Hematopoietic multipotent progenitor cell treated with erythropoietin and hydrocortisone succinate and interleukin-3 and kit ligand, for 15 days (in vitro differentiated cells): ENCODE data around the gene SLC25A42.

Experiments
- DNase-seq: peaks from one replicate; pipeline ENCODE4 v3.0.0-alpha.2; 2015; ENCODE audit warnings: low spot score

SLC25A42 gene

DNA sequence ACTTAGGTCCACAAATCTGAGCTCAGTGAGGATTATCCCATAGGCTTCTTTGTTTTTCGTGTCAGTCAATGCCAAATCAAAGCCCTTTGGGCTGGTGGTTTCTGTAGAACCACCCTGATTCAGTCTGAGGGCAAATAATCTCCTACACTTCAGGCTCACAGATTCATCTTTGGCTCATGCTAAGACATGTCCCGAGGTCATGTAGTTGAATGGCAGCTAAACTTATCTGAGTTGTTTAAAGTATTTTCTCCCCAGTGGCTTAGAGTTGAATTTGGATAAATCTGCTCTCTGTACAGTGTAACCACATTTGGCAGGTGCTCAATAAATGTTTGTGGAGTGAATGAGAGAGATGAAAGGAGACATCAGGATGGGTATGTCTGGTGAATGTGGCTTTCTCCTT, 13.1 kb upstream of the SLC25A42 start:
- DNase-seq, result no peak

DNA sequence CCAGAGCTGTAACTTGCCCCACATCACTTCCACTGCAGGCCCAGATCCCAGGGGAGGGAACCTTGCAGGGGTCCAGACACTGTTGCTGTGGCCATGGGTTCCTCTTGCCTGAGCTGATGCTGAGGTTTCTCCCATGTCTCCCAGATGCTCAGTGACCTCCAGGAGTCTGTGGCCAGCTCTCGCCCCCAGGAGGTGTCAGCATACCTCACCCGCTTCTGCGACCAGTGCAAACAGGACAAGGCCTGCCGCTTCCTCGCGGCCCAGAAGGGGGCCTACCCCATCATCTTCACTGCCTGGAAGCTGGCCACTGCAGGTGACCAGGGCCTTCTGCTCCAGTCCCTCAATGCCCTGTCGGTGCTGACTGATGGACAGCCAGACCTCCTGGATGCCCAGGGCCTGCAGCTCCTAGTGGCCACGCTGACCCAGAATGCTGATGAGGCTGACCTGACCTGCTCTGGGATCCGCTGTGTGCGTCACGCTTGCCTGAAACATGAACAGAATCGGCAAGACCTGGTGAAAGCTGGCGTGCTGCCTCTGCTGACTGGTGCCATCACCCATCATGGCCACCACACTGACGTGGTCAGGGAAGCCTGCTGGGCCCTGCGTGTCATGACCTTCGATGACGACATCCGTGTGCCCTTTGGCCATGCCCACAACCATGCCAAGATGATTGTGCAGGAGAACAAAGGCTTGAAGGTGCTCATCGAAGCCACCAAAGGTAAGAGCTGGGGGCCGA, 12.1 kb upstream of the SLC25A42 start:
- DNase-seq, result no peak

DNA sequence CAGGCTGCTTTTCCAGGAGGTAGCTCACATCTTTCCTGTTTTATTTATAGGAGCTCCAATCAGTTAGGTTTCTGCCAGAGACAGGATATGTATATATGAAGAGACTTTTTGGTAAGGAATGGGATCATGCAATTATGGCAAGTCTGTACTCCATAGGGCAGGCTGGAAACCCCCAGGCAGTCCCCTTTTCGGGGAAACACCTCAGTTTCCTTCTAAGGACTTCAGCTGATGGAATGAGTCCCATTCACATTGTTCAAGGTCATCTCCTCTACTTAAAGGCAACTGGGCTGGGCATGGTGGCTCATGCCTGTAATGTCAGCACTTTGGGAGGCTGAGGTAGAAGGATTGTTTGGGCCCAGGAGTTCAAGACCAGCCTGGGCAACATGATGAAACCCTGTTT, 10.9 kb upstream of the SLC25A42 start:
- DNase-seq, result no peak

DNA sequence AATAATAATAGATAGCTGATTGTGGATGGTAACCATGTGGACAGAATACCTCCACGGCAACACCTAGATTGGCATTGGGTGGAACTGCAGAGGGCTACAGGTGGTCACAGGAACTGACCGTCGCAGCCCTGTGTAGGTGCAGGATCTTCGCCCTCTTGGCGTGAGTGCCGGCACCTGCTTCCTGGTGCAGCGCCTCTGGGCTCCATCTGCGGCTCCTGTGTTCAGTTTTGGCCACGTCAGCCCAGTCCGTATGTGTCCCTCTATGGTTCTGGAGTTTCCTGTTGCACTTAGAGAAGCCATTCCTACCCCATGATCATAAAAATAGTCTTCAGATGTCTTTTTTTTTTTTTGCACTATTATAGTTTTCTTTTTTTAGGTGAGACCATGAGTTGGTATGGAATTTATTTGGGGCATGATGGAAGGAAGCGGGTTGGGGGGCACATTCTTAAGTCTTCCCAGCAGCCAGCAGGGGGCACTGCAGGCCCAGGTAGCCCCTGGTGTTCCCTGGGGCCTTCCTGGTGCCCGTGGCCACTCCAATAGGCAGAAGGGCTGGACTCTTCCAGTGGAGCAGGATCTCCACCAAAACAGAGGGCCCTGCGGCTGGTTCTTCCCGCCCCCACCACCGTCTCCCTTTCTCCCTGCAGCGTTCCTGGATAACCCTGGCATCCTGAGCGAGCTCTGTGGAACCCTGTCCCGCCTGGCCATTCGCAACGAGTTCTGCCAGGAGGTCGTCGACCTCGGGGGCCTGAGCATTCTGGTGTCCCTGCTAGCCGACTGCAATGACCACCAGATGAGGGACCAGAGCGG, 10.1 kb upstream of the SLC25A42 start:
- DNase-seq, result peak; percentile 82

DNA sequence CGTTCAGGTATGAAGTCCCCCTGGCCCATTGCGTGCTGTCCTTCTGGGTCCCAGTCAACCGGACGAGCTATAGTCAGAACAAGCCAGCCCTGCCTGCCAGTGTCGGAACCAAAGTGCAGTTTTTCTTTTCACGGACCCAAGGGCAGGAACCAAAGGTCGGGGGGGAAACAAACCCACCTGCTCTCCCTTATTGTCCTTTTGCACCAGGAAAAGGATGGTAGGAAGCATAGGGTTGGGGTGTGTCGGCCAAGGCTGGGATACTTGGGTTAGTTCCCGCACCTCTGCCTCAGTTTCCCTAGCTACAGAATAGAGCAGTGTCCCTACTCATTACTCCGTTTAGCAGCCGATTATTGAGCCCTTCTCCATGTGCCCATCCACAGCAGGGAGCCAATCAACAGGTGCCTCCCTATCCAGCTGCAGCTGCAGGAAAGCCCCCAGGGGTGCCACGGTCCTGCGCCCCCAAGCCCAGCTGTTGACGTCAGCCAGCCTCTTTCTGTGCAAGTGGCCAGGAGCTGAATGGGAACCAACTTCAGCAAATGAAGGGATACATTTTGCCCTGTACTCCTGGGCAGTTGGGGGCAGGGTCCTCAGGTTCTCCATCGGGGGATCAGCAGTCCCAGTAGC, 9.4 kb upstream of the SLC25A42 start:
- DNase-seq, result no peak

DNA sequence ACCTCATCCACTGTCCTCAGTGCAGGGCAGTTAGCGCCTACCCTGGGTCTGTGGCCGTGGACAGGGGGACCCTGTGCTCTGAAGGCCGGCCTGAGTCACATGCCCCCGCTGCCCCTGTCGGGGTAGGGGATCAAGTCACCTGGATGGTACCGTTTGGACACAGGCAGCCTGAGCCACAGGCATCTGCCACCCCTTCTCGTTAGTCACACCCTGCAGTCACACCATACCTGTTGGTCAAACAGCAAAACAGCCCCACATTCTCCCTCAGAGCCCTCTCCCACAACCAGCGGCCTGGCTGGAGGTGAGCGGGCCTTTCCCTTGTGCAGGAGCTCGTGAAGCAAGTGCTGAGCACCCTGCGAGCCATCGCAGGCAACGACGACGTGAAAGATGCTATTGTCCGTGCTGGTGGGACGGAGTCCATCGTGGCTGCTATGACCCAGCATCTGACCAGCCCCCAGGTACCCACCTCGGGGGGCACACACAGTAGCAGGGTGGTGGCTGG, 8.8 kb upstream of the SLC25A42 start:
- DNase-seq, result no peak

DNA sequence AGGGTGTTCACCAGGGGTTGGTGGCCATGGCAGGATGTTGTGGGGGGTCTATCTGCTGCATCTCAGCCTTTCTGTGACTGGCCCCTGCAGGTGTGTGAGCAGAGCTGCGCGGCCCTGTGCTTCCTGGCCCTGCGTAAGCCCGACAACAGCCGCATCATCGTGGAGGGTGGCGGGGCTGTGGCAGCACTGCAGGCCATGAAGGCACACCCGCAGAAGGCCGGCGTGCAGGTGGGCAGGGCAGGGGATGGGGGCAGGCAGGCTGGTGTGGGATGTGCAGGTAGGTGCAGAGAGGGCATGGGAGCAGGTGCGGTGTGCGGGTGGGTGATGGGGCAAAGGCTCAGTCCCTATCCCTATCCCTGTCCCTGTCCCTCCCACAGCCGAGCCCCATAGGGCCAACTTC, 8.1 kb upstream of the SLC25A42 start:
- no peak for DNase-seq

DNA sequence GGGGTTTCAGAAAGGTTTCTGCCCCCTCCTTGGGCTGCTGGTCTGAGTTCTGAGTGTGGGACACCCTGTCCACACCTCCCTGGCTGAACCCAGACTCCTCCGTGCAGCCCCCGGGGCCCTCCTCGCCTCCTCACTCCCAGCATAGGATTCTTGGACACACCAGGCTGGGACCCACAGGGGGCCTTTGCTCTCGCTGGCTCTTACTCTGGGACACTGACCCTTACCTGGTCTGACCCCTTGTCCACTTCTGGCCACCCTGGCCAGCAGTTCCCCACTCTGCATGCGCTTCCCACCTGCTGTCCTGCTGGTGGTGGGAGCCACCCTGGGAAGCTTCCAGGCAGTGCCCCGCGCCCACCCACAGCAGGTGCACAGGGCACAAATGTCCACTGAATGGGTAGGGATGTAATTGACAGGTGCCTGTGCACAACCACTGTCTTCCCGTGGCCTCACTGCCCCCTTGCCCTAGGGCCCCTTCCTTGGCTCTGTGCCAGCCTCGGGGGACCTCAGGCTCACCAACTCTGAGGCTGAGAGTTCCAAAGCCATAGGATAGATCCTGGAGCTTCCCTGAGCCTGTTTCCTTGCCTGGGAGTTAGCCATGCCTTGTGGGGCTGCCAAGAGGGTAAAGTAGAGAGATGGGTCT, 7.0 kb upstream of the SLC25A42 start:
- DNase-seq, result no peak

DNA sequence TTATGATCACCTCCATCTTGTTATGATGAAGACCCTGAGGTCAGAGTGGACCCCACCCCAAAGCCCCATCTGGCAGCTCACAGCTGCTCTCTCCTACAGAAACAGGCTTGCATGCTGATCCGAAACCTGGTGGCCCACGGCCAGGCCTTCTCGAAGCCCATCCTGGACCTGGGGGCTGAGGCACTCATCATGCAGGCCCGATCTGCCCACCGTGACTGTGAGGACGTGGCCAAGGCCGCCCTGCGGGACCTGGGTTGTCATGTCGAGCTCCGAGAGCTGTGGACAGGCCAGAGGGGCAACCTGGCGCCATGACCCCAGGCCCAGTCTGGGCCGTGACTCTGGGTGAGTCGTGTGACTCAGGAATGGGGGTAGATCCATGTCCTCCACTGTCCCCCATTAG, 6.5 kb upstream of the SLC25A42 start:
- no peak for DNase-seq

DNA sequence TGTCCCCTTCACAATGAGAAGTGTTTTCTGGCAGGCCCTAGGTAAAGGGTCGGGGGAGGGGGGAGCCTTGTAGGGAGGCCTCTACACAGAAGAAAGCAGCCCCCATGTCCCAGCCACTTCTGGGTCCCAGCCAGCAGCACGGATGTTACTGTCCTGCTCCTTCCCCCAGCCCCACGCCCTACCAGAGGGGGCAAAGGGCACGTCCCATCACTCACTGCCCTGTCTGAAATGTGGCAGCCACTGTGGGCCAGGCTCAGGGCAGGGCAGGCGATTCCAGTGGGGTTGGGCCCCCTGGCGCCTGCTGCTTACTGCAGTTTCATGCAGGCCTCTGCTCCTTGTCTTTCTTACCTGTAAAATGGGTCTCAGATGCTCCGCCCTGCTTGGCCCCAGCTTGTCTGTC, 6.1 kb upstream of the SLC25A42 start:
- no peak for DNase-seq

DNA sequence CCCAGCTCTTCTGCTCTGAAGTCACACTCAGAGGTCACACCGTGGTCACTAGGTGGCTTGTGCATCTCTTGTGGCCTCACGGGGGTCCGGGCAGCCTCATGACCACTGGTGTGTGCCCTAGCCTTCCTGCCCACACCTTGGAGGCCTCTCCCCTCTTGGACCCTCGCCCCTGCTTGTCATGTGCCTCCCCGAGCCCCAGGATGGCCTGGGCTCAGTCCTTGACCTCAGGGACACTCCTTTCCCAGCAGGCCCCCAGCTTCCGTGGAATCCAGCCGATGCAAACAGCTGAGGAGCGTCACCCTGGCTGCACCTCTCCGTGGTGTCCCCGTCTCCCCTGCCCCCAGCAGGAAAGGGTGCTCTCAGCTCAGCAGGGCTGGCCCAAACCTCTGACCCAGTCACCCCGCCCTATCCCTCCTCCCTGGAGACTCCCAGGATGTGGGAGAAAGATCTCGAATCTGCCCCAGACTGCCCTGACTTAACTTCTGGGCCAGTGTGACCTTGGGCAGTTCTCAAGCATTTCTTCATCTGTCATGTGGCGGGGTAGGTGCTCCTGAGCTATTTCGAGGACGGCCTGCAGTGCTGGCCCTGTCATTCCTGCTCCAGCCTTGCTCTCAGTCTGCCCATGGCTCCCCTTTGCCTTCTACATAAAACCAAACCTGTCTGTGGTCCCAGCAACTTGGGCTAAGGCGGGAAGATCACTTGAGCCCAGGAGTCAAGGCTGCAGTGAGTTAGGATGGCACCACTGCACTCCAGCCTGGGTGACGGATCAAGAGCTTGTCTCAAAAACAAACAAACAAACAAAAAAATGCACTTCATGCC, 4.6 kb upstream of the SLC25A42 start:
- DNase-seq, result peak; percentile 21

DNA sequence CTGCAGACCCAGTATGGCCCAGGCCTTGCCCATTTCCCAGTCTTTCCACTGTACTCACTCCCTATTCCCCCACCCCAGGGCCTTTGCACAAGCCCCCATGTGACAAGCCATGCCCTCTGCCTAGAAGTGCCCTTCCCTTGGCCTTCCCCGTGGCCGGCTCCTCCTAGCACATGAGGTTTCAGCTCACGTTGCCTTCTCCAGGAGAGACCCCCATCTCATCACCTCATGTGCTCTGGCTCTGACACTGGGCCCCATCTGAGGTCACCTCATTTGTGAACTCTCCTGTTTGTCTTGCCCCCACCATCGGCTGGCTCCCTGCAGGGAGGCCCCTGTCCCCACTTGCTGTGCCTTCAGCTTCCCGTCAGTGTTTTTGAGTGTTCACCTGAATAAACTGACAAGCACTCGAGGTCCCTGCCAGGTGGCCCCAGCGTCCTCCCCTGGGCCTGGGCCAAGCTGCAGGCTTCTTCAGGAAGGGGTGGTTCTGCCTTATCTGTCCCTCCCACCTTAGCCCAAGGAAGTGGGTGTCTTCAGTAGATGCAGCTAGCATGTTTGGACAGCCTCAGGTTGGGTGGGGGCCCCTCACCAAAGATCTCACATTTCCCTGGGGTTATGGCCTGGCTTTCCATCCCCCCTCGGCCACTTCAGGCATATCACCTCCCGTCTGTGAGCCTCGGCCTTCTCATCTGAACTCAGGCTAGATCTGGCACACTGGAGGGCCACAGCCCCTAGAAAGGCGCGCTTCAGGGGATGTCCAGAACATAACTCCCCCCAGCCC, 3.8 kb upstream of the SLC25A42 start:
- peak; percentile 94 for DNase-seq

DNA sequence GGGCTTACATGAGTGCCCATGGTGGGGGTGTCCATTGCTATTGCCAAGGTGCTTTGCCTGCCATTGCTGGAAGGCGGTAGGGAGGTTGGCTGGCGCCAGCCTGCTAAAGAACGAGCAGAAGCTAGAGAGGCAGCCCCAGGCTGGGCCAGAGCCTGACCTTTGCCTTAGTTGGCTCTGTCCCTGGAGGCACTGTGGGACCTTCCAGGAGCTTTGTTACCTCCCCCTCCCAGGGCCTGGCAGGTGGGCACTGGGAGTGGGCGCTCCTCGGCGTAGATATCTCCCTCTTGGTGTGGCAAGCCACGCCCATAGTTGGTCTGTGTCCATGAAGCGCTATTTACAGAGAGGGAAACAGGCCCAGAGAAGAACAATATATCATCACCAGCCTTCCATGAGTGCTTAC, 2.3 kb upstream of the SLC25A42 start:
- DNase-seq, result peak; percentile 66

DNA sequence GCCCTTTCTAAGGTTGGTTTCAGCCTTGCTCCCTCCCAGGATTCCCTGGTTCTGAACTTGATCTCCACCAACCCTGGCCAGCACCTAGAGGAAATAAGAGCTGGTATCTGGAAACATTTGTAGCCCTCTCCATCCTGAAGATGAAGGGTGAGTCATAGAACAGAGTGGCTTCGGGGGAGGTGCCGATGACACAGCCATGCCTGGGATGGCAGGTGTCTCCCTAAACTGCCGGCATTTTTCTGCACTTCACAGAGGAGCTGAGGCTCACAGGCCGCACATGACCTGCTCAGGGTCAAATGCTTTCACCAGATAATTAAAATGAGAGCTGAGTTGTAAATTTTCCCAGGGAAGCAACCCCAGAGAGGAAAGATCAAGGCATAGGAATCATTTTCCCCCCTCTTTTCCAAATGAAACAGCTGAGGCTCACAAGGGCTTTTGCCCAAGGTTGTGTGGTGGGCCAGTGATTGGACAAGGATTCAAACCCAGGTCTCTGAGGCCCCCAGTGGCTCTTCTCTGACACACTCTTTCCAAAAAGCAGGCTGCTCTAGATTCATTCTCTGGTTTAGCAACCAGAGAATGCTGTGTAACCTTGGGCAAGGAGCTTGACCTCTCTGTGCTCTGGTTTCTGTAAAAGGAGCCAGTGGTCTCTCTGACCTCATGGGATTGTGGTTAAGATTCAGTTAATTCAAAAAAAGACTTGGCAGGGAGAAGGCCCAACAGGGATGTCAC, 1.2 kb upstream of the SLC25A42 start:
- DNase-seq, result peak; percentile 72

DNA sequence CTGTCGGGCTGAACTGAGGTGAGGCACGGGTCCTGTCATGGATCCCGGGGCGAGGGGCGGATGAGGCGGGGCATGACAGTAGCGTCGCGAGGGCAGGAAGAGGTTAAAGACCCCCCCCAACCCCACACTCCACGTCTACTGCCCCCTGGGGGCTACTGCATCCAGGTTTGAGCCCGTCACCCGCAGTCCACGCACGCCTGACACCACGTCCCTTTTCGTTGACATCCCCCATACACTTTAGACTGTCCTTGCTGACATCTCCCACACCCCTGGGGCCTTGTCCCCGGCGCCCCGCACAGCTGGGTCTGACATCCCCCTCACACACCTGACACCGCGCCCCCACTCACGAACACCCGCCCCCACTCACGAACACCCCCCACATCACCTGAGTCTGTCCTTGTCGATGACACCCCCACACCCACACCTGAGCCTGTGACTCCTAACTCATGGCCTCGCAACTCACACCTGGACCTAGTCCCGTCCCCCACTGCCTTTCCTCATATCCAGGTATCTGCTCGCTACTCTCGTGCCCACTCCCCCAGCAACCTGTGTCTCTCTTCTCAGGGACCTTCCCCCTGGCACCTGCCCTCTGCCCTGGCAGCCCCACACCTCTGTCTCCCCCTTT, 416 bp downstream of the SLC25A42 start:
- no peak for DNase-seq

DNA sequence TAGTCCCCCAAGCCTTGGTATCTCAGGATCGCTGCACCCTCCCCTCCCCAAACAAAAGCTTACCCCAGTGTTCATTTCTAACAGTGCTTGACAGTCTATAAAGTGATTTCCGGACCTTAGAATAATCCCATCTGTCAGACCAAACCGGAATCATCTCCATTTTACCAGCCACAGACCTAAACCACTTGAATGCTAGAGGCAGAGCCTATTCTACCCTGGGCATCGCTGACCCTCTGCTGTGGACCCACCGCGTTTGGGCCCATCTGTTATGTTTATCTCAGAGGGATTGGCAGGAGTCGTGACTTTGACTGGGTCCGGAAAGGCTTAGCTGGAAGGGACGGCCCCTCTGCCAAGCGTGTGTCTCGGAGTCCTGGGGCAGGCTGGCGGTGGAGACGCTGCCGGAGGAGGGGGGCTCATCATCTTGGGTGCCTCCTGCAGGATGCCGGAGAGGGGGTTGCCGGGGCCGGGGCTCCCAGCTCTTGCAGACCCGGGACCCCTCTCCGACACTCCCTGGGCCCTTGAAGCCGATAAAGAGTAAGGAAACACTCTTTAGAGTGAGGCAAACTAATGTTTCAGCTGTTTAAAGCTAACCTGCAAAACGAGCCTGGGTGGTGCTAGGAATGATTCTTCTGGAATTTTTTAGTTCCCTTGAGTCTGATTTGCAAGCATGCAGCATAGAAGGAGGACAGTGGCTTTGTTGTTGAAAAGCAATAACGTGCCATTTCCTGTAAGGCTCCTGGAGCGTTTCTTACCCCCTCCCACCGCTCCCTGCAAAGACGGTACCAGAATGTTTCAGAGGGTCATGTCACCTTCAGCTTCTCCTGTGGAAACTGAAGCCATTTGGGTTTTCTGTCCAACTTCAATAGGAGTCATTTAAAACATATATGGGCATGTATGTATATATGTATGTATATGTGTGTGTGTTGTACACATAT, 1.3 kb downstream of the SLC25A42 start:
- peak; percentile 22 for DNase-seq

DNA sequence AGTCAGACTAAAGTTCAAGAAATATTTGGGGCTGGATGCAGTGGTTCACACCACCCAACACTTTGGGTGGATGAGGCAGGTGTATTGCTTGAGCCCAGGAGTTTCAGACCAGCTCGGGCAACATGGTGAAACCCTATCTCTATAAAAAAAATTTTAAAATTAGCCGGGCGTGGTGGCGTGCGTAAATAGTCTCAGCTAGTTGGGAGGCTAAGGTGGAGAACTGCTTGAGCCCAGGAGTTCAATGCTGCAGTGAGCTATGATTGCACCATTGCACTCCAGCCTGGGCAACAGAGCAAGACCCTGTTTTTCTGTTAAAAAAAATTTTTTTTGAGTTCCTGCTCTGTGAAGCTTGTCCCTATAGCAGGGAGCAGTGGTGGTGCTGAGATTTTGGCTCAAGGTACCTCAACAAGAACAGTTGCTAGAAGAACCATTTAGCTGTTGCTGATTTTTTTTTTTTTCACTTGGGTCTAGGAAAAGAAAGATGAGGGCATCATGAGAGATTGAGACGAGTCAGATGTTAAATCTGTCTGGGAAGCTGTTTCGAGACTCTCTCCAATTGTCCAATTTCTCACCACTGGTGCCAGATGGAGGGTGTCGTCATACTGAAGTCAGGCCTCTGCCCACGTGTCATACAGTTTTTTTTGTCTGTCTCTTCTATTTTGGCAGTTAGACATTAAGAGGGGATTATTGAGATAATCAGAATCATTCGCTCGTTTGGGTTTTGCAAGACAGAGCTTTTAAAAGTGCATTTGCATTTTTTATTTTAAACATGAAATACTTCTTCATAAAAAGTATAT, 3.7 kb downstream of the SLC25A42 start:
- DNase-seq, result no peak
